ENCODE measurements around the gene CASD1.

DNA sequence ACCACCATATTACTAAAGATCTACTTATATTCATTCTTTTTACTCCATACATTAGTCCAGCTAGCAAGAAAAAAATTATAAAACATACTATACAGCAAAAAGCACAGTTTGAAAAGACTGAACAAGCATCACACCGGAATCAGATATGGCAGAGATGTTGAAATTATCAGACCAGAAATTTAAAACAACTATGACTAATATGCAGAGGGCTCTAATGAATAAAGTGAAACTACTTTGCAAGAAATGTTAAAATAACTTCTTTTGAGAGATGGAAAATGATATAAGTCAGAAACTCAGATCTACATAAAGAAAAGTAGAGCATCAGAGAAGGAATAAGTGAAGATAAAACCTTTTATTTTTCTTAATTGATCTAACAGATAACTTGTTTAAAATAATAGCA, 95.4 kb downstream of the CASD1 start:
- TF ChIP-seq, protein P1, sequence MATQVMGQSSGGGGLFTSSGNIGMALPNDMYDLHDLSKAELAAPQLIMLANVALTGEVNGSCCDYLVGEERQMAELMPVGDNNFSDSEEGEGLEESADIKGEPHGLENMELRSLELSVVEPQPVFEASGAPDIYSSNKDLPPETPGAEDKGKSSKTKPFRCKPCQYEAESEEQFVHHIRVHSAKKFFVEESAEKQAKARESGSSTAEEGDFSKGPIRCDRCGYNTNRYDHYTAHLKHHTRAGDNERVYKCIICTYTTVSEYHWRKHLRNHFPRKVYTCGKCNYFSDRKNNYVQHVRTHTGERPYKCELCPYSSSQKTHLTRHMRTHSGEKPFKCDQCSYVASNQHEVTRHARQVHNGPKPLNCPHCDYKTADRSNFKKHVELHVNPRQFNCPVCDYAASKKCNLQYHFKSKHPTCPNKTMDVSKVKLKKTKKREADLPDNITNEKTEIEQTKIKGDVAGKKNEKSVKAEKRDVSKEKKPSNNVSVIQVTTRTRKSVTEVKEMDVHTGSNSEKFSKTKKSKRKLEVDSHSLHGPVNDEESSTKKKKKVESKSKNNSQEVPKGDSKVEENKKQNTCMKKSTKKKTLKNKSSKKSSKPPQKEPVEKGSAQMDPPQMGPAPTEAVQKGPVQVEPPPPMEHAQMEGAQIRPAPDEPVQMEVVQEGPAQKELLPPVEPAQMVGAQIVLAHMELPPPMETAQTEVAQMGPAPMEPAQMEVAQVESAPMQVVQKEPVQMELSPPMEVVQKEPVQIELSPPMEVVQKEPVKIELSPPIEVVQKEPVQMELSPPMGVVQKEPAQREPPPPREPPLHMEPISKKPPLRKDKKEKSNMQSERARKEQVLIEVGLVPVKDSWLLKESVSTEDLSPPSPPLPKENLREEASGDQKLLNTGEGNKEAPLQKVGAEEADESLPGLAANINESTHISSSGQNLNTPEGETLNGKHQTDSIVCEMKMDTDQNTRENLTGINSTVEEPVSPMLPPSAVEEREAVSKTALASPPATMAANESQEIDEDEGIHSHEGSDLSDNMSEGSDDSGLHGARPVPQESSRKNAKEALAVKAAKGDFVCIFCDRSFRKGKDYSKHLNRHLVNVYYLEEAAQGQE (IDR thresholded peaks at IDR 0.05; ENCODE audit: unreplicated experiment): no peak
- TF ChIP-seq, protein P2, sequence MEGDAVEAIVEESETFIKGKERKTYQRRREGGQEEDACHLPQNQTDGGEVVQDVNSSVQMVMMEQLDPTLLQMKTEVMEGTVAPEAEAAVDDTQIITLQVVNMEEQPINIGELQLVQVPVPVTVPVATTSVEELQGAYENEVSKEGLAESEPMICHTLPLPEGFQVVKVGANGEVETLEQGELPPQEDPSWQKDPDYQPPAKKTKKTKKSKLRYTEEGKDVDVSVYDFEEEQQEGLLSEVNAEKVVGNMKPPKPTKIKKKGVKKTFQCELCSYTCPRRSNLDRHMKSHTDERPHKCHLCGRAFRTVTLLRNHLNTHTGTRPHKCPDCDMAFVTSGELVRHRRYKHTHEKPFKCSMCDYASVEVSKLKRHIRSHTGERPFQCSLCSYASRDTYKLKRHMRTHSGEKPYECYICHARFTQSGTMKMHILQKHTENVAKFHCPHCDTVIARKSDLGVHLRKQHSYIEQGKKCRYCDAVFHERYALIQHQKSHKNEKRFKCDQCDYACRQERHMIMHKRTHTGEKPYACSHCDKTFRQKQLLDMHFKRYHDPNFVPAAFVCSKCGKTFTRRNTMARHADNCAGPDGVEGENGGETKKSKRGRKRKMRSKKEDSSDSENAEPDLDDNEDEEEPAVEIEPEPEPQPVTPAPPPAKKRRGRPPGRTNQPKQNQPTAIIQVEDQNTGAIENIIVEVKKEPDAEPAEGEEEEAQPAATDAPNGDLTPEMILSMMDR (conservative IDR thresholded peaks at IDR 0.05; ENCODE audit: low read depth in 2 of 2): no peak
- TF ChIP-seq POLR2AphosphoS5 (IDR thresholded peaks at IDR 0.05; ENCODE audit: low read depth): no peak
- no peak for TF ChIP-seq CREB1 (CRISPR knock-in tag; IDR thresholded peaks at IDR 0.05; ENCODE audit: low read depth)
- TF ChIP-seq EZH2 (IDR thresholded peaks at IDR 0.05; ENCODE audit: low read depth, unreplicated experiment): no peak
- no peak for TF ChIP-seq STAT1 (IDR thresholded peaks at IDR 0.05; ENCODE audit: unreplicated experiment)
- no peak for TF ChIP-seq ZNF331 (CRISPR knock-in tag; IDR thresholded peaks at IDR 0.05; ENCODE audit: low read depth)
- TF ChIP-seq NANOG (IDR thresholded peaks at IDR 0.05; ENCODE audit: borderline replicate concordance): no peak
